IMR-90 (cell line): ENCODE measurements around the gene TCN1. TPM values are rescaled to one million over a fixed set of nuclear protein-coding genes. Genes with fewer than 3 reads are reported as not detected.

Source experiments
- ATAC-seq: fragments of 200-7000 bp; cut with Tn5 transposase; 2 replicates; pipeline ENCODE4 v1.9.1; 2020; ENCODE audit warnings: low read depth, mild to moderate bottlenecking, moderate library complexity
- BruUV-seq: library from RNA; stranded (reverse); fragments of 400-500 nt; replicated peaks from 2 replicates; lab custom pipeline; 2021; lab: Mats Ljungman, UMichigan
- CTCF ChIA-PET: fragments of 300-600 bp; formaldehyde crosslinking; extraction: SDS; loops from one replicate; lab custom pipeline; 2021; ENCODE audit warnings: antibody characterized with exemption; lab: Yijun Ruan, JAX
- POLR2A ChIA-PET: fragments of 300-600 bp; sonication (Branson Sonifier 250); formaldehyde crosslinking; loops from one replicate; lab custom pipeline; 2022; ENCODE audit warnings: antibody characterized with exemption; ENCODE audit not compliant: unreplicated experiment; lab: Charles Lee
- DNase-seq: peaks from one replicate; pipeline ENCODE4 v3.0.0; 2013
- H2AFZ ChIP-seq: replicated peaks from 2 replicates; pipeline ENCODE3; 2013; ENCODE audit warnings: low read length, mild to moderate bottlenecking; ENCODE audit not compliant: poor library complexity
- H2AK5ac ChIP-seq: 2 replicates; pipeline ENCODE4 v1.6.1; 2013; ENCODE audit warnings: low read depth, low read length, inconsistent platforms
- H2AK9ac ChIP-seq: replicated peaks from 2 replicates; pipeline ENCODE3; 2013; ENCODE audit warnings: mild to moderate bottlenecking, low read depth, low read length, moderate library complexity; ENCODE audit not compliant: poor library complexity
- H2BK120ac ChIP-seq: 2 replicates; pipeline ENCODE4 v1.6.1; 2013; ENCODE audit warnings: low read depth, low read length, inconsistent platforms
- H2BK15ac ChIP-seq: 3 replicates; pipeline ENCODE4 v1.6.1; 2013; ENCODE audit warnings: low read depth, low read length, inconsistent platforms
- H2BK20ac ChIP-seq: 2 replicates; pipeline ENCODE4 v1.6.1; 2013; ENCODE audit warnings: low read depth, mild to moderate bottlenecking, inconsistent platforms, low read length, moderate library complexity
- H2BK5ac ChIP-seq: 2 replicates; pipeline ENCODE4 v1.6.1; 2013; ENCODE audit warnings: mild to moderate bottlenecking, low read depth, low read length, inconsistent platforms; ENCODE audit not compliant: poor library complexity, severe bottlenecking
- H3K14ac ChIP-seq: replicated peaks from 2 replicates; pipeline ENCODE4 v1.6.1; 2013; ENCODE audit warnings: low read depth, low read length, inconsistent platforms
- H3K18ac ChIP-seq: 2 replicates; pipeline ENCODE4 v1.6.1; 2013; ENCODE audit warnings: low read depth, low read length, control low read depth
- H3K23ac ChIP-seq: 2 replicates; pipeline ENCODE4 v1.6.1; 2013; ENCODE audit warnings: low read depth, low read length, inconsistent platforms
- H3K27ac ChIP-seq: 2 replicates; pipeline ENCODE4 v1.5.1; 2013; ENCODE audit warnings: mild to moderate bottlenecking, control low read depth, low read length; ENCODE audit not compliant: insufficient read depth
- H3K27me3 ChIP-seq: 2 replicates; pipeline ENCODE4 v1.6.1; 2013; ENCODE audit warnings: low read length; ENCODE audit not compliant: control insufficient read depth, insufficient read depth
- H3K36me3 ChIP-seq: 2 replicates; pipeline ENCODE4 v1.6.1; 2013; ENCODE audit warnings: low read length, mixed read lengths; ENCODE audit not compliant: control insufficient read depth, insufficient read depth
- H3K4ac ChIP-seq: 2 replicates; pipeline ENCODE4 v1.6.1; 2013; ENCODE audit warnings: low read depth, low read length, inconsistent platforms
- H3K4me1 ChIP-seq: 2 replicates; pipeline ENCODE4 v1.6.1; 2013; ENCODE audit warnings: low read length, mixed read lengths; ENCODE audit not compliant: control insufficient read depth, insufficient read depth
- H3K4me2 ChIP-seq: 2 replicates; pipeline ENCODE4 v1.6.1; 2013; ENCODE audit warnings: low read depth, mild to moderate bottlenecking, control low read depth, low read length, moderate library complexity
- H3K4me3 ChIP-seq: 2 replicates; pipeline ENCODE4 v1.5.1; 2013; ENCODE audit warnings: low read depth, mild to moderate bottlenecking, control low read depth, low read length, moderate library complexity; ENCODE audit not compliant: insufficient read depth
- H3K56ac ChIP-seq: 2 replicates; pipeline ENCODE4 v1.6.1; 2013; ENCODE audit warnings: low read length, inconsistent platforms; ENCODE audit not compliant: insufficient read depth; ENCODE audit errors: extremely low read depth
- H3K79me1 ChIP-seq, 2 experiments: 2 replicates each; pipeline ENCODE4 v1.6.1; 2013; ENCODE audit warnings: low read length in 2 of 2, inconsistent platforms in 1 of 2, low read depth in 1 of 2
- H3K9ac ChIP-seq: 2 replicates; pipeline ENCODE4 v1.6.1; 2013; ENCODE audit warnings: low read depth, low read length, control low read depth
- H3K9me1 ChIP-seq: 2 replicates; pipeline ENCODE4 v1.6.1; 2013; ENCODE audit warnings: low read length, inconsistent platforms; ENCODE audit not compliant: insufficient read depth
- H3K9me3 ChIP-seq: 2 replicates; pipeline ENCODE4 v1.6.1; 2013; ENCODE audit warnings: low read length; ENCODE audit not compliant: control insufficient read depth, insufficient read depth
- H4K20me1 ChIP-seq: 2 replicates; pipeline ENCODE4 v1.6.1; 2013; ENCODE audit warnings: low read length, inconsistent platforms; ENCODE audit not compliant: insufficient read depth
- H4K5ac ChIP-seq: 2 replicates; pipeline ENCODE4 v1.6.1; 2013; ENCODE audit warnings: mild to moderate bottlenecking, low read depth, low read length, control low read depth
- H4K8ac ChIP-seq, 2 experiments: 2 replicates each; pipeline ENCODE4 v1.6.1; 2013; ENCODE audit warnings: low read depth in 2 of 2, low read length in 2 of 2, control low read depth in 1 of 2, inconsistent platforms in 1 of 2
- H4K91ac ChIP-seq: 2 replicates; pipeline ENCODE4 v1.6.1; 2013; ENCODE audit warnings: low read depth, low read length, inconsistent platforms; ENCODE audit not compliant: insufficient read depth
- BHLHE40 ChIP-seq: fragments of 150-350 bp; IDR thresholded peaks from 2 replicates; pipeline ENCODE4 v1.6.1; 2016; ENCODE audit warnings: mild to moderate bottlenecking, low read depth, low read length
- CEBPB ChIP-seq: IDR thresholded peaks from 2 replicates; pipeline ENCODE4 v1.6.1; 2012; ENCODE audit warnings: low read depth, low read length, improper control_type of control experiment
- CTCF ChIP-seq: conservative IDR thresholded peaks from 2 replicates; pipeline ENCODE4 v1.5.1; 2012; ENCODE audit warnings: mild to moderate bottlenecking, low read depth, low read length, improper control_type of control experiment
- MAFK ChIP-seq: IDR thresholded peaks from 2 replicates; pipeline ENCODE4 v1.6.1; 2012; ENCODE audit warnings: low read depth, low read length, improper control_type of control experiment
- RAD21 ChIP-seq: IDR thresholded peaks from 2 replicates; pipeline ENCODE4 v1.6.1; 2012; ENCODE audit warnings: low read length, improper control_type of control experiment
- RCOR1 ChIP-seq: IDR thresholded peaks from 2 replicates; pipeline ENCODE4 v1.6.1; 2012; ENCODE audit warnings: mild to moderate bottlenecking, low read length, improper control_type of control experiment; ENCODE audit not compliant: insufficient replicate concordance
- SMC3 ChIP-seq: fragments of 150-350 bp; IDR thresholded peaks from 2 replicates; pipeline ENCODE4 v1.6.1; 2016; ENCODE audit warnings: low read depth, mild to moderate bottlenecking, antibody characterized with exemption, low read length, moderate library complexity
- dilution Hi-C: fragments of 300-500 bp; cut with HindIII; formaldehyde crosslinking; loops from one replicate; pipeline ENCODE4 v1.14.3; 2018; ENCODE audit warnings: low sequenced_read_pairs; ENCODE audit not compliant: unreplicated experiment
- in situ Hi-C: fragments of 300-500 bp; cut with MboI; formaldehyde crosslinking; loops from 3 replicates; pipeline ENCODE4 v1.14.3; 2019; ENCODE audit warnings: low sequenced_read_pairs, inconsistent platforms, mixed read lengths
- intact Hi-C: fragments of 100-400 bp; cut with micrococcal nuclease; formaldehyde crosslinking; loops from 2 replicates; pipeline ENCODE4 v1.10.0; 2022
- polyA plus RNA-seq, 3 experiments: library from polyadenylated mRNA; depleted of rRNA; stranded (reverse); fragments of >200 nt; gene quantifications; 2 replicates each; pipeline ENCODE4 v1.2.3, GENCODE V29; 2012; ENCODE audit warnings: low replicate concordance in 1 of 3
- total RNA-seq: library from RNA; depleted of rRNA; stranded (reverse); fragments of >200 nt; gene quantifications from 2 replicates; pipeline ENCODE4 v1.2.3, GENCODE V29; 2012

The TCN1 gene
- total and polyA plus RNA-seq, 2 of the 4 experiments (the other 2 are of a cell fraction), result not detected

DNA sequence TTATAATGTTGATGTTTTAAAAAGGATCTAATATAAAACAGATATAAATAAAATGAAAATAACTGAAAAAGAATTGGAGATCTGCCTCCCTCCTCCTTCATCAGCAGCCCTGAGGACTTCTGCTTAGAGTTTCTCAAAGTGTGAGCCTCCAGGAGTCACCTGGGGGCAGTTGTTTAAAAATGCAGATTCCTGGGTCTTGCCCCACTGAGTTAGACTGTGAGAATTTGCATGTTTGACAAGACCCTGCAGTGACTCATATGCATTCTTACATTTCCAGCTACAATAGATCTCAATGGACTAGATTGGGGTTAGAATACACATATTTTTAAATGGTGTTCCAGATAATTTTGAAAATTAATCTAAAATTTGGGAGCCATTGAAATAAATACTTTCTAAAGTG is 11.5 kb upstream of the TCN1 start:
- no peak for TF ChIP-seq RAD21
- TF ChIP-seq BHLHE40, result no peak
- no peak for TF ChIP-seq CTCF
- no peak for TF ChIP-seq SMC3
- TF ChIP-seq RCOR1, result no peak
- no peak for TF ChIP-seq MAFK
- TF ChIP-seq CEBPB, result no peak

More for the DNA sequence above, 11.5 kb upstream of the TCN1 start:
- no peaks in the 10 kb centered on the region for H3K9me1 ChIP-seq
- no peak overlapping the region for H3K56ac ChIP-seq
- H3K36me3 ChIP-seq, result no peaks in the 10 kb centered on the region
- H3K14ac ChIP-seq, result no peak overlapping the region
- no peak overlapping the region for H2BK15ac ChIP-seq
- DNase-seq (no peak), ATAC-seq (no peak)
- POLR2A ChIA-PET, result no interaction called here
- H2BK120ac ChIP-seq, result no peak overlapping the region
- H4K91ac ChIP-seq, result no peak overlapping the region
- H4K5ac ChIP-seq, result no peak overlapping the region
- no peak overlapping the region for H3K4me2 ChIP-seq
- H3K27ac ChIP-seq, result no peak overlapping the region
- H3K4ac ChIP-seq, result no peak overlapping the region
- no peak overlapping the region for H2AK9ac ChIP-seq
- H4K8ac ChIP-seq, result no peak overlapping the region
- no peak overlapping the region for H3K4me3 ChIP-seq
- CTCF ChIA-PET, result no interaction called here
- H4K20me1 ChIP-seq, result no peaks in the 10 kb centered on the region
- no peak overlapping the region for H2BK20ac ChIP-seq
- H3K27me3 ChIP-seq, result no peaks in the 10 kb centered on the region
- in situ Hi-C loops (no loop called here), dilution Hi-C loops (no loop called here), intact Hi-C loops (no loop called here)
- H3K18ac ChIP-seq, result no peak overlapping the region
- no peaks in the 10 kb centered on the region for H3K79me1 ChIP-seq
- no peak overlapping the region for H2AK5ac ChIP-seq
- no peaks in the 10 kb centered on the region for H3K4me1 ChIP-seq
- H3K9me3 ChIP-seq, result no peaks in the 10 kb centered on the region
- BruUV-seq, result no TSS peak
- no peak overlapping the region for H2AFZ ChIP-seq
- H2BK5ac ChIP-seq, result no peak overlapping the region
- no peak overlapping the region for H3K23ac ChIP-seq
- H3K9ac ChIP-seq, result no peak overlapping the region
